Measurements from ENCODE around the gene TRMT44.

The TRMT44 gene

GRCh38 chr4:8513931-8514330 is 73.4 kb downstream of the TRMT44 start:
- TF ChIP-seq EGR1 (IDR thresholded peaks at IDR 0.05) = no peak
- no peak for TF ChIP-seq ZBTB7A (IDR thresholded peaks at IDR 0.05; ENCODE audit: low read depth)
- no peak for TF ChIP-seq YY1 (IDR thresholded peaks at IDR 0.05; ENCODE audit: low read depth)
- no peak for TF ChIP-seq TEAD4 (IDR thresholded peaks at IDR 0.05)
- no peak for TF ChIP-seq FOXM1 (IDR thresholded peaks at IDR 0.05; ENCODE audit: borderline replicate concordance, low read depth)

GRCh38 chr4:8514391-8514790 is 73.8 kb downstream of the TRMT44 start:
- TF ChIP-seq, protein P1, sequence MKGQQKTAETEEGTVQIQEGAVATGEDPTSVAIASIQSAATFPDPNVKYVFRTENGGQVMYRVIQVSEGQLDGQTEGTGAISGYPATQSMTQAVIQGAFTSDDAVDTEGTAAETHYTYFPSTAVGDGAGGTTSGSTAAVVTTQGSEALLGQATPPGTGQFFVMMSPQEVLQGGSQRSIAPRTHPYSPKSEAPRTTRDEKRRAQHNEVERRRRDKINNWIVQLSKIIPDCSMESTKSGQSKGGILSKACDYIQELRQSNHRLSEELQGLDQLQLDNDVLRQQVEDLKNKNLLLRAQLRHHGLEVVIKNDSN (IDR thresholded peaks at IDR 0.05) = no peak
- TF ChIP-seq TEAD4 (IDR thresholded peaks at IDR 0.05) (no peak), TCF12 (IDR thresholded peaks at IDR 0.05; ENCODE audit: low read depth) (no peak), CREB1 (IDR thresholded peaks at IDR 0.05; ENCODE audit: low read depth) (no peak), FOXM1 (IDR thresholded peaks at IDR 0.05; ENCODE audit: borderline replicate concordance, low read depth) (no peak), NFIC (IDR thresholded peaks at IDR 0.05) (no peak)

DNA sequence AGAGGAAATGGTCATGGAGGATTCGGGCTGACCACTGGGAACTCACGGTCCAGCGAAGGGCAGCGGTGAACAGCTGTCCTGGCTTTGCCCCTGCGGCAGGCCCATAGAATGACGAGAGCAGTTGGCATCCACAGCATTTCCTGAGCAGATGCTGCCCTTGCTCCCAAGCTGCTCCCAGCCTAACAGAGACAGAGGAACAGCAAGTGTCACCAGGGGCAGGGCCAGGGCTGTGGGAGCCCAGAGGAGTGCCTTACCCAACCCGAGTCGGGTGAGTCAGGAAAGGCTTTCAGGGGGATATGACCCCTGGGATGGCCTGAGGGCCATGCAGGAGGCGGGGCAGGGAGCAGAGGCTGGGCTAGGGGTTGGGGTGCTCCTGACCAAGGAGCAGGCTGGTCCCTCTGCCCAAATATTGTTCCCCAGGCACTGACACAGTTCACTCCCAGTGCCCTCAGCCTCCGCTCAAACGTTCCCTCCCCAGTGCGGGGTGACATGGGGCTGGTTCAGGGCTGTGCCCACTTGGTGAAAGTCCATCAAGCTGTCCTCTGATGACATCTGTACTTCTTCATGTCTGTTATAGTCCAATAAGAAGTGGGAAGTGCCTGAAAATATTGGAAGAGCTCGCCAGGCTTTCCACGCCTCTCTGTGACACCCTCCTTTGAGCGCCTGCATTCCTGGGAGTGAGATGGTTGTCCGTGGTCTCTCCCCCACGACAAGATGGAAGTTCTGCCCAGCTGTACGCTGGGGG is 74.9 kb downstream of the TRMT44 start:
- TF ChIP-seq CEBPB (IDR thresholded peaks at IDR 0.05) (no peak), TCF12 (IDR thresholded peaks at IDR 0.05; ENCODE audit: low read depth) (no peak), EP300 (IDR thresholded peaks at IDR 0.05; ENCODE audit: borderline replicate concordance) (no peak), REST (IDR thresholded peaks at IDR 0.05; ENCODE audit: low read depth) (no peak), CREB1 (IDR thresholded peaks at IDR 0.05; ENCODE audit: low read depth) (no peak), TAF1 (IDR thresholded peaks at IDR 0.05; ENCODE audit: low read depth) (no peak), RAD21 (IDR thresholded peaks at IDR 0.05; ENCODE audit: low read depth) (no peak), NFIC (IDR thresholded peaks at IDR 0.05) (no peak), ZBTB7A (IDR thresholded peaks at IDR 0.05; ENCODE audit: low read depth) (no peak), TEAD4 (IDR thresholded peaks at IDR 0.05) (no peak), EGR1 (IDR thresholded peaks at IDR 0.05) (no peak), YY1 (IDR thresholded peaks at IDR 0.05; ENCODE audit: low read depth) (no peak), FOXM1 (IDR thresholded peaks at IDR 0.05; ENCODE audit: borderline replicate concordance, low read depth) (no peak)
- TF ChIP-seq, protein P2, sequence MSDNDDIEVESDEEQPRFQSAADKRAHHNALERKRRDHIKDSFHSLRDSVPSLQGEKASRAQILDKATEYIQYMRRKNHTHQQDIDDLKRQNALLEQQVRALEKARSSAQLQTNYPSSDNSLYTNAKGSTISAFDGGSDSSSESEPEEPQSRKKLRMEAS (IDR thresholded peaks at IDR 0.05) = no peak
- TF ChIP-seq, protein P1 (IDR thresholded peaks at IDR 0.05) = no peak

- TF ChIP-seq TCF12 (IDR thresholded peaks at IDR 0.05; ENCODE audit: low read depth) = no peak
- TF ChIP-seq EP300 (IDR thresholded peaks at IDR 0.05; ENCODE audit: borderline replicate concordance) = no peak
- no peak for TF ChIP-seq RAD21 (IDR thresholded peaks at IDR 0.05; ENCODE audit: low read depth)
- no peak for TF ChIP-seq NFIC (IDR thresholded peaks at IDR 0.05)
- no peak for TF ChIP-seq REST (IDR thresholded peaks at IDR 0.05; ENCODE audit: low read depth)
- TF ChIP-seq YY1 (IDR thresholded peaks at IDR 0.05; ENCODE audit: low read depth) = no peak
- TF ChIP-seq CEBPB (IDR thresholded peaks at IDR 0.05) = no peak
- TF ChIP-seq EGR1 (IDR thresholded peaks at IDR 0.05) = no peak
Observed at GRCh38 chr4:8516061-8516573, 75.5 kb downstream of the TRMT44 start.

- TF ChIP-seq, protein P2 (IDR thresholded peaks at IDR 0.05) = no peak
- TF ChIP-seq, protein P1 (IDR thresholded peaks at IDR 0.05) = no peak
- no peak for TF ChIP-seq EP300 (IDR thresholded peaks at IDR 0.05; ENCODE audit: borderline replicate concordance)
- no peak for TF ChIP-seq CREB1 (IDR thresholded peaks at IDR 0.05; ENCODE audit: low read depth)
Observed at GRCh38 chr4:8516996-8517550, 76.5 kb downstream of the TRMT44 start.
